CD1c-positive myeloid dendritic cell (primary cell): ENCODE results near the gene ALK.

Experiments
- DNase-seq: peaks from one replicate; pipeline ENCODE4 v3.0.0-alpha.2; 2016; ENCODE audit errors: extremely low spot score

ALK gene

DNA sequence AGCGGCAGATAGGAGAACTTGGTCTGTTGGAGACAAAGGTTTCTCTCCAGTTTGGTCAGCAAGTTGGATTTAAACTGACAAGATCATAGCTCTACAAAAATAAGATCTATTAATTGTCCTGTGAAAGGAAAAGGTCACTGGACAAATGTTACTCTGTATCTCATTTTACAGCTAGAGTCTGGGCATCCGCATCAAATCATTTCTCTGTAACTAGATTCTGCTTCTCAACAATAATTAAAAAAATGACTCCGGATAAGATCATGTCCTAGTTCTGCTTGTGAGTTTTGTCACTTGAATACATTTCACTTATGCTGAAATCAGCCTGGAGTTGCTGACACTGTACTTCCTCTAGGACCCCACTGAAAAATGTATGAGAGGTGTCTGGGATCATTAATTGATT, 310.8 kb downstream of the ALK start:
- DNase-seq: no peak

DNA sequence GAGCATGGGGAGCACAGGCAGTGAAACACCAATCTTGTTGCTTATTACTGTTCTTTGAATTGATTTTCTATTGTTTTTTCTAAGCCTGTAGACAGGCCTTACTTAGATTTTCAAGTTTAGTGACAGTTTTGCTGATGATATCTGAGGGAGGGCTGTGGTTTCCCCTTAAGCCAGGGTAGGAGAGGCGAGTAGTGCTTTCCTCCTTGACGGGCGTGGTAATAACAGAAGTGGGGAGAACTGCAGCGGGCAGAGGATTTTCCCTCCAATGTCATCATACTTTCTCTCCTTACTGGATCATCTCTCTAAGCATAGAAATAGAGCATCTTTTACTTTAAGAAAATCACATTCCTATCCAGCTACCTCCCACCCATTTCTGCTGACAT, 314.4 kb downstream of the ALK start:
- DNase-seq: no peak

DNA sequence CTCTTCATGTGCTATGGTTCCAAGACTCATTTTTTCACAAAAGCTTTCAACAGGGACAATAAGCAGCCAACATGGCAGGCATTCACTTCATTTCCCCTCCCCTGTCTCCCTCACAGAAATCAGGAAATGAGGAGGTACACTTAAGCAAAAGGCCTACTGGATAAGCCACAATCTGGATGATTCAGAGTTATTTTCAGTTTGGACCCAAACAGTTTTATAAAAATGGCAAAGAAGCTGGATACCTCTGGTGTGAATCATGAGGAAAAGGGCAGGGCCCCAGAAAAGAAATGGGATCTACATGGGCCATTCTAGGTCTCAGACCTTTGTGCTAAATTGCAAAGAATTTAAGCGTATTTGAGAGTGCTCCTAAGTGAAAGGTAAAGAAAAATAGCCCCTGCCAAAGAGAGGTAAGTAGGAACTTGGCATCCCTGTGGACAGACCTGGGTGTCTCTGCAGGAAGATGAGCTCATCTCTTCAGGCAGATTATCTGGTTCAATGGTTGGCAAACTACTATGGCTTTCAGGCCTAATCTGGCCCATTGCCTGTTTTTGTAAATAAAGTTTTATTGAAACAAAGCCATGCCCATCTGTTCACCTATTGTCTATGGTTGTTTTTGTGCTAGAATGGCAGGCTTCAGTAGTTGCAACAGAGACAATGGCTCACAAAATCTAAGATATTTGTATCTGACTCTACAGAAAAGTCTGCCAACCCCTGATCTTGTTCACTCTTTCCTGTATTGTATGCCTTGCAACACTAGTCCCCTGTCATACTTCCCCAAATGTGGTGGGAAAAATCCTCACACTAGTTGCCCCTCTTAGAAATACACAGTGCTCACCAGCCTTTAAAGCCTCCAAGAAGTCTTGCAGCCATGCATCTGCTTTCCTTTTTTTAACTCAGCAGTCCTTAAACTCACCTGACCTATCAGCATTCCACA, 315.0 kb downstream of the ALK start:
- no peak for DNase-seq

DNA sequence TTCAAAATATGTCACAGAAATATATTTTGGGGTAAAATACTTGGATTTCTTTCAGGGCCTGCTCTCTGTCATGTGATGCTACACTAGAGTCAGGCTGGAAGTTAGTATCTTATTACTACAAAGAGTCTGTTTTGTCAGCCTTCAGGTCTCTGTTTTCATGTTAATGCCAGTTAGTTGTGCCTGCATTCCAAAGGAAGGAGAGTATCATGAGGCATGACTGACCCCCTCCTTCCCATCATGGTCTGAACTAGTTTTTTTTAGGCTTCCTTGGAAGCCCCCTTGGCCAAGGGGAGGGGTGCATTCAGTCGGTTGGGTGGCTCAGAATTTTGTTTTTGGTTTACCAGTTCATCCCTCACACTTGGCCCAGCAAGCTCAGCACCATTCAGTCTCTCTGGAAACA, 318.0 kb downstream of the ALK start:
- DNase-seq: no peak

DNA sequence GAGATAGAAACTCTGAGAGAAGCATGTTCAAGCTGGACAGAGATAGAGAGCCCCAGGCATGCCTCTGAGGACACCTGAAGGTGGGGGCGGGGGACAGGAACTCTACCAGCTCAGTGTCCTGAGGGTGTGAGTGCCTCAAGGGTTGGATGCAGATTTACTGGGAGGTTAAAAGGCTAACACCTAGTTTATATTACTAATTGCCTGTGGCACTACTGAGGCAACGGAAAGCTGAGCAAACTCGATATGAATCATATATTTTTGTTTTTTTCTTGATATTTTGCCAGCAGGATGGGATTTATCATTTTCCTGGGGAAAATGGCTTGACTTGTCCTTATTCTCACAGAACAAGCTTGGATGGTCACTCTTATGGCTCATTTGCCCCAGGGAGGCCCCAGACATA, 319.5 kb downstream of the ALK start:
- no peak for DNase-seq

DNA sequence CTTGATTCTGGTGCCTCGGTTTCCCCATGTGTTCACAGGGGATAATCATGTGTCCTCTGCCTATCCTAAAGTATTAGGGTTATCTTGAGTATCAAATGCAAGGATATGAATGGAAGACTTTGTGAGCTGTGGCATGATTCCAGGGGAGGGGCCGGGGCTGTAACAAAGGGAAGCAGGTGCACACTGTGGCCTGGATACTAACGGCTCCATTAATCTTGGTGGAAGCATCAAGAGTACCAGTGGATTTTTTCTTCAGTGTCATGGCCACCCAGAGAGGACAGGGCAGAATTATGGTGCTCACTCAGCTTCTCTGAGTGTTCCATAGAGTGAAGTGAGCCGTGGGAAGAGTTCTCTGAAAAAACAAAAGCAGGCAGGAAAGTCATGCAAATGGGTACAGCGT, 320.1 kb downstream of the ALK start:
- DNase-seq: no peak

DNA sequence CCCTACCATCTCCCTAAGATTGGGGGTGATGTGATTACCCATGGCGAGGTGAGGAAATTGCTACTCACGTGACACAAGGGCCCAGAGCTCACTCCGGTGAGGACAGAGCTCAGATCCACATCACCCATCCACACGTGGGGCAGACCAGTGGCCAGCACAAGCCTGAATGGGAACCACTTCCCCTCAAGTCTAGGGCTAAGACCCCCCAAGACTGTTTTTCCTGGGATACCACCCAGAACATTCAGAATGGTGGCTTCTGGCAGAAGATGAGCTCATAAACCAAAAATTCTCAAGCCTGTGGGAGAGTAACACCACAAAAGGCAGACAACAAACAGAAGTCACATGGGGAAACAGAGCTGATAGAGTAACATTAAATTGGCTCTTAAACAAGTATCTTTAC, 321.4 kb downstream of the ALK start:
- DNase-seq: no peak

DNA sequence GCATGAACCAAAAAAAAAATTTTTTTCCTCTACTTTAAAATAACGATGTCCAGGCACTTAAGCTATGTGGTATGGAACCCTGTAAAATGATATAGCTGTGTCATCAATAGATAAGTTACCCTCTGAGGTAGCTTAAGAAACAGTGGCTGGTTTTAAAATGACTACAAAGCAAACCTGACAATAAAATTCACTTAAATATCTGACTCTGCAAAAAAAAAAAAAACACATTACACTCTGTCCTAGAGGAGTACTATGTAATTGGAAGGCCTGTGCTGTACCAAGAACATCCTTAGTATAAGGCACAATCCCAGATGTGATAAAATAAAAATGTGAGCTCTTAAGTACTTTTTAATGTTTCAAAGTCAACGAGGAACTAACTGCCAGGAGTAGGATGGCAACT, 322.4 kb downstream of the ALK start:
- DNase-seq: no peak

DNA sequence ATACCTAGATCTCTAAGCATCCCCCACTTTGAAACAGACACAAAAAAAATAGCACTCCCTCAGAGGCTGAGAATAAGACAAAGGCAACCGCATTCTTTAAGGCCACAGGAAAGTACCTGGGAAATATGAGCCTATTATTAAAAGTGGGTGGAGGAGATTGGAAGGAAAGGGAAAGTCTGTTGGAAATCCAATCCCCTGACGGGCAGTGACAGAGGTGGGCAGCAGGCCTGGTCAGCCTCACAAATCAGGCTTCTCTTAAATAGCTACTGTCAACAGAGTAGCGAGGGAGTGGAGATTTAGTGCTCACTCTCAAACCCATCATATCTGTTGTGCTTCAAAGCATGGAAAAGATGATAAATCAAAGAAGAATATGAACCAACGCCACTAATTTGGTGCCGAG, 324.4 kb downstream of the ALK start:
- no peak for DNase-seq

DNA sequence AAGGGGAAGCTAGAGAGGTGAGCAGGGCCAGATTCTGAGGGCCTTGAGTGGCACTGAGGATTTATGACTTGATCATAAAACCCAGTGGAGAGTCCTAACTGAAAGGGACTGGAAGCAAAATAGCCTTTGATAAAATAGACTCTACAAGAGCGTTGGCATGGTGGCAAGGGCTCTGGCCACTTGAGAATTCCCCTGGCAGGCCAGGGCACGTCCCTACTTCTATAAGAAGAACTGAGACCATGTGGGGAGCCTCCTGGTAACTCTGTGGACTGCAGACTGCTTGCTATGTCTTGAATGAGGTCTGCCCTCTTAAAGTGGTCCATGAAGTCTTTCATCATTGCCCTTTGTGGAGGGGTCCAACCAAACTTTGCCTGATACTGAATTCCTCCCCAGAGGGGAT, 324.8 kb downstream of the ALK start:
- no peak for DNase-seq

DNA sequence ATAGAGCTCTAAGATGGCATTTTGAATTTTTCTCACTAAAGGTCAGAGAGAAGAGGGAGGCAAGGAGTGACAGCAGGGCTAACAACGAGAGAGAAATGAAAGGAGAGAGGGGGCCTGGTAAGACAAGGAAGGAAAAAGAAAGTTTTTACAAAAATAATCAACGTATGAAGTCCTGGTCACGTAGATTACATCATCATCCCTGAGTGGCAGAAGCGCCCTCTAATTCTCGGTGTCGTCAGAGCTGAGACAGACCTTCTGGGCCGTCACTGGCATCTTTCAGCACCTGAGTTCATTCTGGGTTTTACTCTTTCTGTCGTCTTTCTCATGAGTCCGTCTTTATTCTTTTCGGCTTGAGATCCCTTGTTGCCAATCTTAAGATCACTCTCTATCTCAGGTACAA, 329.8 kb downstream of the ALK start:
- no peak for DNase-seq

DNA sequence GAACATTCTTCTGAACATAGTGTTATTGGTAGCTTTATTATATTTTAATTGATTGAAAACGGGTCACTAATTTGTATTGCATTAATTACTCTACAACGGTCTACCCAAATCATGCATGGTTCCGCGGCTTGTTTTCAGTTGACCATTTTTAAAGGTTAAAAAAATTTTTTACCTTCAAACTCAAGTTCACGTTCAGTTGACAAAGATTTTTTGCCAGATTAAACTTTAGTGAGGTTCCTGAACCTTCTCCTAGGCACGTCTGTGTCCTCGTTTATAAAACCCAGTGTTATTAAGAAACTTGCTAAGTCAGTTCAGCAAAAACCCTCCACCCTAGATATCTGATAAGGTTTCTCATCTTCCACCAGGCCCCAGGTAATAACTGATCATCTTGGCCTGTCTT, 331.2 kb downstream of the ALK start:
- no peak for DNase-seq

DNA sequence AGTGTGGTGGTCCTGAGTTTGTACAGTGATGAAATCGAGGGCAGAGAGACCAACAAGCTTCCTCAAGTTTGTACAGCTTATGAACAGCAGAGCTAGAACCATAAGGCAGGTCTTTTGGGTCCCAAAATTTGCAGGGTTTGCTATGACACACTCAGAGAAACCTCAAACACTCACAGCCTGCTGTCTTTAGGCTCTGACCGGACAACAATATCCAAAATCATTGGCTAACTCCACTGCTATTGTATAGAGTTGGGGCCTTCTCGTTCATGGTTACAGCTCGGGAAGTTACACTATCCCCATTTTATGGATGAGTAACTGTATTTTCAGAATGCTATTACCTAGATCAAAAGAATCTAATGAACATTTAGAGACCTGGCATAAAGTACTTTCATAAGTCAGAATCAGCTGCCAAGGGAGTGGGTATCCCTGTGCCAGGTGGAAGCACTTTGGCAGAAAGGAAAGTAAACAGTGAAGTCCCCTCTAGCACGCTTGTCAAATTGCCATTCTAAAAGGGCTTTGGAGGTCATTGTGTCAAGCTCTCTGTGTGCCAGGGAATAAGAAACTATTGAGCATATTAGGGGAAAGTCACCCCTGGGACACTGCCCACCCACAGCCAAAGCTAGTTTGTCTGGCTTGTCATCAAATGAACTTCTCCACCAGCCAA, 331.8 kb downstream of the ALK start:
- DNase-seq: no peak

DNA sequence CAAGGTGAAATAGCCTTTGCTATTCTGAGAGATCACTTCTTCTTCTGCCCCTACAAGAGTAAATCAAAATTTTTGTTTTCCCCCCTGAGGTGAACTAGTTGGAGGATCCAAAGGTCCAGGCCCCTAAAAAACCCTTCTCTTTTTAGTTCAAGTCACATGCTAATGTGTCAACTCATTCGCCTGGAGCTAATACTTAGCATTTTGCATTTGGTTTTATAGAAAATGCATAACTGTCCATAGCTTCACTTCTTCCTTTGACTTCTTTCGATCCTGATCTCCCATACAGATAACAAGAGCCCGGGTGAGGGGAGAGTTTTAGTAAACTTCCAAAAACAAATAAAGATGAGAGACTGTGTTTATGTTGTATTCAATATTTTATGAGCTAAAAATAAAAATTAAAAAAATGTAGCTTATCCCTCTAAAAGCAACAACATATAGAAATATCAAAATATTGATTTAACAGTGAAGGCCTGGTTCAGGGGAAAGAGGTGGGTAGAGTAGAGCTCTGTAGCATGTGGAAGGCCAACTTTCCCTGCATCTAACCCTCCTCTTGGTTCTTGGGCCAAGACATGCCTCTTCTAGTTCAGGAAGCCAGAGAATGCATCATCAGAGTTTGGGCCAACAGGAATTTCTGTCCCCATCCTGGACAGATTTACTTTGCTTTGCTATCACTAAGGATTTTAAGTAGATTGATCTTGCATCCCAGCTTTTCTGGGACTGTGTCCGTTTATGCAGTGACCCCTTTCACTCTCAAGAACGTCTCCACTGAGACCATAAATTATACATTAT, 333.8 kb downstream of the ALK start:
- DNase-seq: no peak

DNA sequence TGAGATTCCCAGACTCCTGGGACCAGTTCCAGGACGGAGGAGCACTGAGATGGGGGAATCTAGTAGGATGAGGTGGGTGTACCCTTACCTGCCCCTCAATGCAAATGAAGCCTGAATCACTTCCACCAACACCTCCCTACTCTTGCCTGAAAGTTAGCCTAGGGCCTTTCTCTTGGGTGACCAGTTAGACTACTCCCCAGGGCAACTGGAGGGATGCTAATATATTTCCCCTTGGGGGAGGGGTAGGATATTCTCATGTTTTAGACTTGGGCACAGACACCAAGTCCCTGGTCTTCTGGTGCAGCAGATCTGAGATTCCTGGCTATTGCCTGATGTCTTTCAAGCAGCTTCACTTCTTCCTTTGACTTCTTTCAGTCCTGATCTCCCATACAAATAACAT, 334.5 kb downstream of the ALK start:
- no peak for DNase-seq

DNA sequence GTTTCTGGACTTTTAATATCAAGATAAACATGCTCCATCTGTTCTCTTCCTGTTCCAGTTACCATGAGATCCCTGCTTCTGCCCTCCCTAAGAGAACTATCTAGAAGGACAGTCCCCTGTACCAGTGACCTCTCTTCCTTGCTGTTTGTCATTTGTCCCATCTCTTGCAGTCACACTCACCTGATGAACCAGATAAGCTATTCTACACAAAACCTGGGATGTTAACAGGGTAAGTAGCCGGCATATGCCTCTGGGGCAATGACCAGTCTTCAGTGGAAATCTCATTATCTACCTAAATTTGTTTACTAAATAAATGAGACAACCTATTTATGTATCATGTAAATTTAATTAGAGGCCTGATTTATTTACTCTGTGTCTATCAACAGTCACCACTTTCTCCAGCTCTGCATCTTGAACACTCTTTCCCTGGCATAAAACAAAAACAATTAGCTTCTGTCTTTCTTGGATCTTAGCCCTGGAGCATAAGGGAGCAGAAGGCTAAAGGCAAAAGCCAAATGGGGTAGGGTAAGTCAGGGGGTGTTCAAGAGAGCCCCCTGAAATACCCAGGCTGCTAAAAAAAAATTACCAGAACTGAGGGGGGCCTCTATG, 337.7 kb downstream of the ALK start:
- DNase-seq: no peak

DNA sequence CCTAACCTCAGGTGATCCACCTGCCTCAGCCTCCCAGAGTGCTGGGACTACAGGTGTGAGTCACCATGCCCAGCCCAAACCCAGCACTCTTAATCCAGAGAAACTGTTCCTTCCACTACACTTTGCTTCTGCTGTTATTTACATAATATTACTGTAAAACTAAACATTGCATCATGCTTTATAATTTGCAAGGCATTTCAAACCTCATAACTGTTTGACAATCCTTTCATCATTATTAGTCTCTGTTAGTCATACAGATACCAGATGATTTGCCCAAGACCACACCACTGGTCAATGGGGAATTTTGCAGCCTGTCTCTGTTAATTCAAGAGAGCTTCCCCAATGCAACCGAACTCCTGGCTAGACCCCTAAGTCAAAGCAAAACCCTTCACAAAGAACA, 338.3 kb downstream of the ALK start:
- no peak for DNase-seq

DNA sequence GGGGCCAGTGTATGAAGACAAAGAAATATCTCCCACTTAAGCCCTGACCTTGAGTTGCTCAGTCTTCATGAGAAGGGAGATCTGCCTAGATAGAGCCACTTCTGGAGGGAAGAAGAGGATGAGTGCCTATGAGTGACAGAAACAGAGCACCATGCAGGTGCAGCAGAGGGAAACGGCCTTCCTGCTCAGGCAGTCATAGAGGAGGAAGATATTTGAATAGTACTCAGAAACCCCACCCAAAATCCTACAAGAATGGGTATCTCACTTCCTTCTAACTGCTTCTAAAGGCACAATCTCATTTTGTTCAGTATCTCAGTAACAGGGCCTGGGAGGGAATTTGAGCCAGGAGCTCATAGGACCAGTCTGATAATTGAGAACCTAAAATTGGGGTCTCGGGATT, 339.3 kb downstream of the ALK start:
- no peak for DNase-seq

DNA sequence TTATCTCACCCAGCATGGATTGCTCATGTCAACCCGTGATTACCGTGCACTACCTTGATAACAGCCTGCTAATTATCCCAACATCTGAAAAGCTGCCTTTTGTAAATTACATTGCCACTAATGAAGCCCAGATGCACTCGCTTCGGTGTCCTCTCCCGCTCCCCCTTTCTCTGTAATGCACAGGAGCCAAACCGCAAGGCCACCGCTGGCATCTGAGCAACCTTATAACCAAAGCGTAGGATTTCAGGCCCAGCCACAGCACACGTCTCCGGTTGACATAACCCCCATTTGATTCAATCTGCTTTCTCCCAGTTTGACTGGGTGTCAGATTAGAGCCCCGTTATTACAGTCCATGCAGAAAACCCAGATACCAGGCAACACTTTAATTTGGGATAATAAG, 341.2 kb downstream of the ALK start:
- DNase-seq: no peak

DNA sequence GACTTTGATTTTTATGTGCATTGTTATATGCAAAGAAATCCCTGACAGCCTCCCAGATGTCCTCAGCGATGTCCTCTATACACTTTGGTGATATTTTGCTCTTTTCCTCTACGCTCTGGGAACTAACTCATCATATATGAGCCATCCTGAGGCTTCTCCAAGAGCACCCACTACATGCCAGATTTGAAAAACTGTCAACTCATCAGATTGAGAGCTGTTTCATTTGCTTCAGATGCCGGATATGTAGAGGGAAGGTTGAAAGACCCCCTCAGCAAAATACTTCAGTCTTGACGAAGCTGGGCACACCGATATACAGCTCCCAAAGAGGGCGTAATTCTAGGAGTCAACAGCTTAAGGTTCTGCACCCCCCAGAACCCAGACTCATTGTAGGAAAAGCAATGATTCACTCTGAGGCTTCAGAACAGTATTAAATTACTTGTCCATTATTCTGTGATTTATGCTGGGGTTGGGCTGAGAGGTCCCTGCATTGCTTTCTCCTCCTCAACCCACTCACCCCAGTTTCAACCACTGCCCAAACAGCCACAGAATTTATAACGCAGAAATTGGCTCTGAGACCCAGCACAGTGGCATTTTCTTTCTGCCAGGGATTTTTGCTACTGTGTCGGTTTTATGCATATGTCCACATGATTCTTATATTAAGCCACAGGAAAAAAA, 341.8 kb downstream of the ALK start:
- DNase-seq: no peak

DNA sequence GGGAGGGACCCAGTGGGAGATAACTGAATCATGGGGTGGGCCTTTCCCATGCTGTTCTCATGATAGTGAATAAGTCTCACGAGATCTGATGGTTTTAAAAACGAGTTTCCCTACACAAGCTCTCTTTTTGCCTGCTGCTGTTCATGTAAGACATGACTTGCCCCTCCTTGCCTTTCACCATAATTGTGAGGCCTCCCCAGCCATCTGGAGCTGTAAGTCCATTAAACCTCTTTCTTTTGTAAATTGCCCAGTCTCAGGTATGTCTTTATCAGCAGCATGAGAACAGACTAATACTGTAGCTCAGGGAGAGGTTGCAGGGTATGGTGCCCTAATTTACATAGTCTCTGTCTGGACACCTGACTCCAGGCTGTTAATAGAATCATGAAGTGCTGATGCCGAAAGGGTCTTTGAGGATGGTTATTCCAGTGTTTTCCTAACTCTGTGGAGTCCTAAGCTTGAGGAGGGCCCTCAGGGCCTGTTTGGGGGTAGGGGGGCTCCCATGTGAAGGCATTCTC, 343.2 kb downstream of the ALK start:
- DNase-seq: no peak
